NT2/D1 (cell line): ENCODE measurements around the gene DCPS.

Experiments
- YY1 ChIP-seq: IDR thresholded peaks from 2 replicates; pipeline ENCODE4 v1.6.1; 2011; ENCODE audit not compliant: insufficient read length, insufficient read depth
- ZNF274 ChIP-seq: IDR thresholded peaks from 2 replicates; pipeline ENCODE4 v1.6.1; 2011; ENCODE audit warnings: mild to moderate bottlenecking, low read depth, low read length

GRCh38 chr11:126387857-126388256, 84.0 kb downstream of the DCPS start:
- TF ChIP-seq YY1 (no peak), ZNF274 (no peak)
